ENCODE data around the gene RAB4A. TPM values are rescaled to one million over a fixed set of nuclear protein-coding genes. Genes with fewer than 3 reads are reported as not detected.

The RAB4A gene
- total and polyA plus RNA-seq, 9 of the 15 experiments (the other 6 are each of a cell fraction or from before 2014, with no cell fraction given), result 8.3 to 61.0 (median 26.7) TPM

DNA sequence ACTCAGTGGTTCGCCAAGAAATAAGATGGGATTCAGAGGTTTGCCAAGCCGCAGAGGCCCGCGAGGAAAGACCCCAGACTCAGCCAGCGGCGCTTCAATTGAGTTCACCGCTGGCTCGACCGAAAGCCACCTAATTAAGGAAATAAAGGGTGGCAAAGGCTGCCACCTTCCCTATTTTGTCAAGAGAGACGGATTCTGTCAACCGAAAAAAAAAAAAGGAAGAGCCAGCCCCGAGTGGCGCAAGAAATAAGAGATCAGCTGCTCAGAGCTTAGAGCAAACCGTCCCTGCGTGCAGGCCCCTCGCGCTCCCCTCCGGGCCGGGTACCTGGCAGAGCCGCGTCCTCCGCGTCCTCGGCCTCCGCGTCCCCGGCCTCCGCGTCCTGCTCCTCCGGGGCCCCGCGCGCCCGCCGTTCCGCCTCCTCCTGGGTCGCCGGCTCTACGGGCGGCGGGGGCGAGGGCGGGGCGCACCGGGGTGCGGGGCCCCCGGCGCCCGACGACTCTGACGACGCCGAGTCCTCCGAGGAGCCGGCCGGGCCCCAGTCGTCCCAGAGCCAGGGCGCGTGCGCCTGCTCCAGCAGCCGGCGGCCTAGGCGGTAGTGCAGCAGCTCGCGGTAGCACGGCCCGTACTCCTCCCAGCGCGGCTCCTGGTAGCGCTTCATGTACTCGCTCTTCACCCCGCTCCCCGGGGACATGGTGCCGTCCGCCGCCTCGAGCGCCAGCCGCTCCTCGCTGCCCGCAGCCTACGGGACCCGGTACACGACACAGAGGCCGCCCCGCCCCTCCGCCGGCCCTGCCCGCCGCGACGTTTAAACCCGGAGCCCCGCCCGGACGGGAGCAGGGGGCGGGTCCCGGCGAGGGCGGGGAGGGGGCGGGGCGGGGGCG is 71.1 kb downstream of the RAB4A start (continued):
- no peak for TF ChIP-seq TFAM (CRISPR knock-in tag; conservative IDR thresholded peaks at IDR 0.05)
- TF ChIP-seq RBM14 (IDR thresholded peaks at IDR 0.05; ENCODE audit: borderline replicate concordance, insufficient read depth, low read depth, low read length), result no peak
- peak; percentile 35 to 80 for TF ChIP-seq MAZ (CRISPR knock-in tag; conservative IDR thresholded peaks at IDR 0.05 in 1 of 2, IDR thresholded peaks at IDR 0.05 in 1 of 2)
- no peak for TF ChIP-seq LARP7 (IDR thresholded peaks at IDR 0.05)
- no peak for TF ChIP-seq PHTF2 (CRISPR knock-in tag; IDR thresholded peaks at IDR 0.05)
- TF ChIP-seq ZNF232 (CRISPR knock-in tag; IDR thresholded peaks at IDR 0.05), result peak; percentile 68; the same call in 1 of the 2 replicates
- no peak for TF ChIP-seq IRF2 (CRISPR knock-in tag; IDR thresholded peaks at IDR 0.05)
- TF ChIP-seq ZNF384 (IDR thresholded peaks at IDR 0.05; ENCODE audit: low read depth, low read length), result peak; percentile 37; the same call in 1 of the 2 replicates
- TF ChIP-seq POLR2B (IDR thresholded peaks at IDR 0.05; ENCODE audit: low read depth, partially characterized antibody), result no peak
- TF ChIP-seq, protein P1, sequence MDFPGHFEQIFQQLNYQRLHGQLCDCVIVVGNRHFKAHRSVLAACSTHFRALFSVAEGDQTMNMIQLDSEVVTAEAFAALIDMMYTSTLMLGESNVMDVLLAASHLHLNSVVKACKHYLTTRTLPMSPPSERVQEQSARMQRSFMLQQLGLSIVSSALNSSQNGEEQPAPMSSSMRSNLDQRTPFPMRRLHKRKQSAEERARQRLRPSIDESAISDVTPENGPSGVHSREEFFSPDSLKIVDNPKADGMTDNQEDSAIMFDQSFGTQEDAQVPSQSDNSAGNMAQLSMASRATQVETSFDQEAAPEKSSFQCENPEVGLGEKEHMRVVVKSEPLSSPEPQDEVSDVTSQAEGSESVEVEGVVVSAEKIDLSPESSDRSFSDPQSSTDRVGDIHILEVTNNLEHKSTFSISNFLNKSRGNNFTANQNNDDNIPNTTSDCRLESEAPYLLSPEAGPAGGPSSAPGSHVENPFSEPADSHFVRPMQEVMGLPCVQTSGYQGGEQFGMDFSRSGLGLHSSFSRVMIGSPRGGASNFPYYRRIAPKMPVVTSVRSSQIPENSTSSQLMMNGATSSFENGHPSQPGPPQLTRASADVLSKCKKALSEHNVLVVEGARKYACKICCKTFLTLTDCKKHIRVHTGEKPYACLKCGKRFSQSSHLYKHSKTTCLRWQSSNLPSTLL (IDR thresholded peaks at IDR 0.05), result no peak
- TF ChIP-seq SAFB2 (IDR thresholded peaks at IDR 0.05; ENCODE audit: borderline replicate concordance, low read depth, low read length, severe bottlenecking), result no peak
- no peak for TF ChIP-seq SRSF9 (IDR thresholded peaks at IDR 0.05; ENCODE audit: borderline replicate concordance, low read depth, low read length)
- no peak for TF ChIP-seq REST (IDR thresholded peaks at IDR 0.05; ENCODE audit: borderline replicate concordance)
- TF ChIP-seq REST (CRISPR knock-in tag; IDR thresholded peaks at IDR 0.05; ENCODE audit: low read depth), result no peak; the same call in 1 of the 2 replicates
- no peak for TF ChIP-seq ADNP (tag; IDR thresholded peaks at IDR 0.05)
- no peak for TF ChIP-seq TCF7 (IDR thresholded peaks at IDR 0.05; ENCODE audit: borderline replicate concordance)
